22Rv1 (cell line): Measurements from ENCODE around the gene MAP2K3.
"Not testable (repeated sequence)": the region's sequence is repeated elsewhere in the genome, so short reads cannot be mapped to it uniquely, and the experiment has no call there.

Source experiments
- H3K27ac ChIP-seq: fragments of 450-650 bp; 2 replicates; pipeline ENCODE4 v1.5.1; 2017
- ZFX ChIP-seq: fragments of 450-650 bp; IDR thresholded peaks from 2 replicates; pipeline ENCODE4 v1.6.1; 2017; ENCODE audit warnings: antibody characterized with exemption, borderline replicate concordance
- TF ChIP-seq, protein P1 (sequence below): fragments of 450-650 bp; IDR thresholded peaks from 2 replicates; pipeline ENCODE4 v1.5.1; 2017; ENCODE audit warnings: mild to moderate bottlenecking

MAP2K3 gene

DNA sequence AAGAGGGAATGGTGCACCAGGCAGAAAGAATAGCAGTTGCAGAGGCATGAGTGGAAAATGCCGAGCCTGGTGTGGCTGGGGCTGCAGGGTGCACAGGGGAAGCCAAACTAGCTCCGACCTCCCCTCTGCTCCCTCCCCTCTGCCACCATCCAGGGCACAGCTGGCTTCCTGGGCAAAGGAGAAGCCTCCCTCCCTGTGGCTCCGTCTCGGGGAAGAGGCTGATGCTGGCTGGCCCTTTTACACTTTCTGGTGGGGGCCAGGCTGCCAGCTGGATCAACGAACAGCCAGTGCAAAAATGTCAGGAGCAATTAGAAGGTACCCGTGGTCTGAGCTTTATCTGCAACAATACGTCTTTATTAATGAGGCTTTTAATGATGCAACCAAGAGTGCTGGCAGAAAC, 54.5 kb downstream of the MAP2K3 start:
- no peak overlapping the region for H3K27ac ChIP-seq
- TF ChIP-seq, protein P1, sequence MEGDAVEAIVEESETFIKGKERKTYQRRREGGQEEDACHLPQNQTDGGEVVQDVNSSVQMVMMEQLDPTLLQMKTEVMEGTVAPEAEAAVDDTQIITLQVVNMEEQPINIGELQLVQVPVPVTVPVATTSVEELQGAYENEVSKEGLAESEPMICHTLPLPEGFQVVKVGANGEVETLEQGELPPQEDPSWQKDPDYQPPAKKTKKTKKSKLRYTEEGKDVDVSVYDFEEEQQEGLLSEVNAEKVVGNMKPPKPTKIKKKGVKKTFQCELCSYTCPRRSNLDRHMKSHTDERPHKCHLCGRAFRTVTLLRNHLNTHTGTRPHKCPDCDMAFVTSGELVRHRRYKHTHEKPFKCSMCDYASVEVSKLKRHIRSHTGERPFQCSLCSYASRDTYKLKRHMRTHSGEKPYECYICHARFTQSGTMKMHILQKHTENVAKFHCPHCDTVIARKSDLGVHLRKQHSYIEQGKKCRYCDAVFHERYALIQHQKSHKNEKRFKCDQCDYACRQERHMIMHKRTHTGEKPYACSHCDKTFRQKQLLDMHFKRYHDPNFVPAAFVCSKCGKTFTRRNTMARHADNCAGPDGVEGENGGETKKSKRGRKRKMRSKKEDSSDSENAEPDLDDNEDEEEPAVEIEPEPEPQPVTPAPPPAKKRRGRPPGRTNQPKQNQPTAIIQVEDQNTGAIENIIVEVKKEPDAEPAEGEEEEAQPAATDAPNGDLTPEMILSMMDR: no peak
- no peak for TF ChIP-seq ZFX

DNA sequence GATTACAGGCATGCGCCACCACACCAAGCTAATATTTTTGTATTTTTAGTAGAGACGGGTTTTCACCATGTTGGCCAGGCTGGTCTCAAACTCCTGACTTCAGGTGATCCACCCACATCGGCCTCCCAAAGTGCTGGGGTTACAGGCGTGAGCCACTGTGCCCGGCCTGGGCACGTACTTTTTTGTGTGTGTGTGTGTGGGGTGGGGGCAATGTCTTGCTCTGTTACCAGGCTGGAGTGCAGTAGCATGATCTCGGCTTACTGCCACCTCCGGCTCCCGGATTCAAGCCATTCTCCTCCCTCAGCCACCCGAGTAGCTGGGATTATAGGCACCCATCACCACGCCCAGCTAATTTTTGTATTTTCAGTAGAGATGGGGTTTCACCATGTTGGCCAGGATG, 55.1 kb downstream of the MAP2K3 start:
- H3K27ac ChIP-seq: not testable (repeated sequence)

DNA sequence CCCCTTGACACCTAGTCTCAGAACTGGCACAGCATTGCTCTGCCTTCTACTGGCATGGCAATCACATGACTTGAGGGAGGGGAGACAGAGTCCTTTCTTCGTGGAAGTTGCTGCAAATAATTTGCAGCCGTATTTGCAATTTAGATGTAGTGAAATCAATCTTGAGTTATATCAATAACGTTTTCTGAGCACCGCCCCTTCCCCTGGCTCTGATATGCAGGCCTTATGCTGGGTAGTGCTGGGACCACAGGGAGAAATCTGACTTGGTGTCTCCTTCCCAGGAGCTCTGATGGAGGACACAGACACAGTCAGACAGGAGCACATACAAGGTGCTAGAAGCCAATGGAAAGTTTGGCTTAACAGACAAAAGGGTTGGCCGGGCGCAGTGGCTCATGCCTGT, 55.9 kb downstream of the MAP2K3 start:
- not testable (repeated sequence) for H3K27ac ChIP-seq

DNA sequence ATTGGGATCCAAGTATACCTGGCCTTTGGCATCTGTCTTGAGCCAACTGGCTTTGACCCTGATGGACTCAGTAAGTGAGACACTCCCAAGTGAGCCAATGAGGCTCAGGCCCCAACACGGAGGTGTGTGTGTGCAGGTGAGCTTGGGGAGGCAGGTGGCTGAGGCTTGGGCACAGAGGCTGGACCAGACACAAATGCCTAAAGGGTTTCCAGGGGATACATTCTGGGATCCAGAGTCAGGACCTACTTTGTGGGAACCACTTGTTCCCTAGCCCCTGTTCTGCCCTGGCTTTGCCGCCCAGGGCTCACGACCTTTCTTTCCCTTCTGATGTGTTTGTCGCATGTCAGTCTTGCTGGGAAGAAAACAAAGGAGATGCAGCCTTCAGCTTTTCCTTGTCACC, 56.8 kb downstream of the MAP2K3 start:
- not testable (repeated sequence) for H3K27ac ChIP-seq

DNA sequence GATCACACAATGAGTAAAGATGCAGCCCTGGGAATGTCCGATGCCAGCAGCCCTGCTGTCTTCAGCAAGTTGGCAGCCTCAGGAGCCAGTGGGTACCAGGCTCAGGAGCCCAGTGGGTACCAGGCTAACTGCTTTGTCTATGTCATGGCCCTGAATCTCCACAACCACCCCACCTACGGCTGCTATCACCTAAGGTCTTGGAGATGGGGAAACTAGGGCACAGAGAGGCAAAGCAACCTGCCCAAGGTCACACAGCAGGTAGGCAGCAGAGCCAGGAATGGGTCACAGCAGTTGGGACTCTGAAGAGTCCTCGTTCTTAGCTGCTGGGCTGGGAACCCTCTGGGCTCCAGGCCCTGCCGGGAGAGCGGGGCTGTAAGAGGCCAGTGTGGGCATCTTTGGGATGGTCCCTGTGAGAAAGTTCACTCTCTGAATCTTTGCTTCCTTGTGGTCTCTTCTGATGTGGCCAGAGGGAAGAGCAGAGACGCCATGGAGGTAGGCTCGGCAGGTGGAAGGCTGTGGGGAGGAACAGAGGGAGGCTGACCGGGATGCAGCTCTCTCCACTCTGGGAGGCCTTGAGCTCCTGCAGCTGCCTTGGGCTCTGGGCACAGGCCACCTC, 57.5 kb downstream of the MAP2K3 start:
- H3K27ac ChIP-seq: not testable (repeated sequence)

DNA sequence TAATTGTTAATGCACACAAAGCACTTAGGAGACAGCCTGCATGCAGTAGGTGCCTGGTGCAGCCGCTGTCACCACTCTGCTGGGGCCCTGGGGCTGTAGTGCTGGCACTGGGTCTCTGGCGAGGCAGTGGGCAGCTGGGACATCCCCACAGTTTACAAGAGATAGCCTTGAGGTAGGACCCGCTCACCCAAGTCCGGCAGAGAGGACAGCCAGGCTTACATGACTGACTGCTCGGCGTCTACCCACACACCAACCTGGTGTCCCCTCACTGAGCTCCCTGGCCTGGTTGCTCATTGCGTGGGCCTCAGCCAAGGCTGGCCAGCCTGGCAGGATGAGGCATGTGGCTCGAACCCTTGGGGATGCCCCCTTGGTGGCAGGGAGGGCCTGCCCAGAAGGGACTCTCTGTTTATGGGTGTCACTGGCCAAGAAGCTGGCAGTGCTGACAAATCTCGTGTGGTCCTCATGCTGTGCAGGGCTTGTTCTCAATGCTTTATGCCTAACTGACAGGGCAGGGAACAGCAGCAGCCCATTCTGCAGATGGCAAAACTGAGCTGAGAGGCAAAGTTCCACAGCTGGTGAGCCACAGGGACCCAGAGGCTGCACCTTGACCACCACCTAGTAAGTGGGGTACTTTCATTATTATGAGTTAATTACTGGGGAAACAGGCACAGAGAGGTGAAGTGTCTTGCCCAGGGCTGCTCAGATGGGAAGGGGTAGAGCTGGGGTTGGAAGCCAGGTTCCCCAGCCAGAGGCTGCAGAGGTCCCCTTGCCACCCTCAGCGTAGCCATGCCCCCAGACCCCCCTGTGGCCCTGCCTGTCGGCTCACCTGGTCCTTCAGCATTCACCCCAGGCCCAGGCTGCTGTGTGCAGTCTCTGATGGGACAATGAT, 58.8 kb downstream of the MAP2K3 start:
- not testable (repeated sequence) for H3K27ac ChIP-seq

DNA sequence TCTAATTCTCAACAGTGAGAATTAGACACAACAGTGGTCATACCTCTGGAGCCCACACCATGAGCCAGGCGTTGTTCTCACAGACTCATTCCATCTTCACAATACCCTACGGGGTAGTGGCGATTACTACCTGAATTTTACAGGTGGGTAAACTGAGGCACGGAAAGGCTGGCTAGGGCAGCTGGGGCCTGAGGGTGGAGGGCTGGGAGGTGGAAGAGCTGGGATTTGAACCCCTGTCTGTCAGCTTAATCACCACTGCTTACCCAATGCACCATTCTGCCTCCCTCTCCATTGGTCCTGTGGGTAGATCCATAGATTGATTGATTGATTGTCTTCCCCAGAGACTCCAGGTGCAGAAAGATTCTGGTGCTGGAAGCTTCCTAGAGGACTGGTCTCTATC, 60.3 kb downstream of the MAP2K3 start:
- not testable (repeated sequence) for H3K27ac ChIP-seq

DNA sequence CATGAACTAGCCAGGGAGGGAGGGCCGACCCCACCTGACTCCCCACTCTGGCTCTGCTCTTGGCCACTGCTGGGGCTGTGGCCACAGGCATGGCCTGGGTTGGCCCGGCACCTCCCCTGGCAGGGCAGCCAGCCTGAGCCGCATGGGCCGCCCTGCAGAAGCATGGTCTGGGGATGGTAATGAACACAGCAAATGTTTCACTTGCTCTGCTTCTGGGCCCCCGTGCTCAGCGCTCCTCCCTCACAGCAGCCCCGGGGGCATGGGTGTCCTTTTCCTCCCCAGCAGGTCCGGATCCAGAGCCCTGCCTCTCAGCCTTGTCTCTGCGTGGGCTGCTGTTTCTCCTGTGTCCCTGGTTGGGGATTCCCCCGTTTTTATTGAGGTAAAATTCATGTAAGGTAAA, 60.7 kb downstream of the MAP2K3 start:
- TF ChIP-seq ZFX: no peak
- TF ChIP-seq, protein P1: no peak
- H3K27ac ChIP-seq: no peak overlapping the region

DNA sequence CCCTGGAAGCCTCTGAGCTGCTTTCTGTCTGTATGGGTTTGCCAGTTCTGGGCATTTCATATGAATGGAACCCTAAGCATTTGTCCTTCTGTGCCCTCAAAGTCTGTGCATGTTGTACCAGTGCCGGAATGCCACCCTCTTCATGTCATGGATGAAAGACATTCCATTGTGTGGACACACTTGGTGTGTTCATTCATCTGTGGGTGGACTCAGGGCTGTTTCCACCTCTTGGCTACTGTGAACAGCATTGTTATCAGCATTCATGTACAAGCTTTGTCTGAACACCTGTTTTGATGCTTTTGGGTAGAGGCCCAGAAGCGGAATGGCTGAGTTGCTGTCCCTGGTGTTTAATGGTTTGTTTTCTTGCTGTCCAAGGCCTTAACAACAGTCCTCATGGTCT, 61.6 kb downstream of the MAP2K3 start:
- H3K27ac ChIP-seq: not testable (repeated sequence)

DNA sequence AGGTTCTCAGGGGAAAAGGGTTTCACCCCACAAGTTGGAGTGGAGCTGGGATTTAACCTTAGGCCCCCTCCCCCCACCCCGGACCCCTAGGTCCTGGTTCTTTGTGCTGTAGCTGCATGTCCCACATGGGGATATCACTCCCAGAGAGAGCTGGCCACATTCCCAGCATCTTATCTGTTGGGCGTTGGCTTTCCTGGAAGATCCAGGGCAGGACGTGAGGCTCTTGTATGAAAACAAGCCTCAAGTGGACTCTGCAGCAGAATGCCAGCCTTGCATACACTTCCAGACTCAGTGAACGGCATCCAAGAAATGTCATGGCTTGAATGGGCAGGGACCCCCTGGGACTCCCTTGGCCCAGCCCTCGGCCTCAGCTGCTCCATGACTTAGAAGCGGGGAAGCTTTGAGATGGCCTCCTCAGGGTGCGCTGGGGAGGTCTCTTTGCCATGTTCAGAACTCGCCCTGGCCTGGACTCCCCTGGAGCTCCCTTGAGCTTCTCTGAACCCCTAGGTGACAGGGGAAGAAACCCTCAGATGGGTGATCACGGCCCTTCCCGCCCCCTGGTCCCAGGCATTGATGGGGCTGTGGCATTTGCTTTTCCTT, 62.2 kb downstream of the MAP2K3 start:
- H3K27ac ChIP-seq: not testable (repeated sequence)

DNA sequence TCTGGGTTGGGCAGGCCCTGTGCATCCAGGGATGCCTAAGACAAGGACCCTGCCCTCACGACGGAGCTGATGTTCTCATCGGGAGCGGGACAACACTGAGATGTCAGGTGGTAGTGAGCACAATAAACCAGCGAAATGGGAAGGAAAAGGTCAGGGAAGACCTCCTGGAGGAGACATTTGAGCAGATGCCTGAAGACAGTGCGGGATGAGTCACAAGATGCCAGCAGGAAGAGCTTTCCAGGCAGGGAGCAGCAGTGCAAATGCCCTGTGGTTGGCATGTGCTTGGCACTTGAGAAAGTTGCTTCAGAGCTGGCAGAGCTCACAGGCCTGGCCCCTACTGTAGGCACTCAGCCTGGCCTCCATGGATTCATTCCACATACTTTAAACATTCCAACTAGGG, 63.1 kb downstream of the MAP2K3 start:
- not testable (repeated sequence) for H3K27ac ChIP-seq

DNA sequence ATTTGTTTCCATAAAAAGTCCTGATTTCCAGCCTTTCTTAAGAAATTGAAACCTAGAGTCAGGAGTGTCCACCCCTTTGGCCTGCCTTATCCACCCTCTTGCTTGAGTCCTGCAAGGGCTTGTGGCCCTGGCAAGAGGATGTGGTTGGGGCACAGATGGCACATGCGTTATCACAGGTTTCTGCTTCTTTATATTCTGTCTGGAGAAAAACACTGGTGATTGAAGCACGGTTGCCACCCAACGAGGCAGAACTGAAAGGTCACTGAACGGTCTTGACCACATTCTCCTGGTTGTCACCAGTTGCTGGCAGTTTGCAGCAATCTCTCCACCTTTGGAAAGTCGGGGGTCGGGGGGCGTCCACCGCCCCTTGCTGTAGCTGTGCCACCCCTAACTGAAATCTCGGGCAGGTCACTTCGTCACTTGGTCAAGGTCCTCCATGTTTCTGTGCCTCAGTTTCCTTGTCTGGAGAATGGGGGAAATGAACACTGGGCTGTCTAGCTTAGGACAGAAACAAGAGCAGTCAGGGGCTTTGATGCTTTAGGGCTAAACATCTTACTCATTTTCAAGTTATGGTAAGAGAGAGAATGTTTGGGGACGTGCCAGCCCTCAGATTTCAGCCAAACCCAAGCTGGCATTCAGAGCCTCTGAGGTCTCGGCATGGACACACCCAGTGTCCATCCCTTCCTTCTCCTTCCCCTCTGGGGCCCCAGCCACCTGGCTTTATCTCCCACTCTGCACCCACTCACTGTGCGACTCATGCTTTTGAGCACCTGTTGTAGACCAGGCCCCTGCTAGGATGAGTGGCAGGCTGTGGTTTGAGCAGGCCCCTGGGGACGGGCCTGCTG, 63.8 kb downstream of the MAP2K3 start:
- H3K27ac ChIP-seq: not testable (repeated sequence)

DNA sequence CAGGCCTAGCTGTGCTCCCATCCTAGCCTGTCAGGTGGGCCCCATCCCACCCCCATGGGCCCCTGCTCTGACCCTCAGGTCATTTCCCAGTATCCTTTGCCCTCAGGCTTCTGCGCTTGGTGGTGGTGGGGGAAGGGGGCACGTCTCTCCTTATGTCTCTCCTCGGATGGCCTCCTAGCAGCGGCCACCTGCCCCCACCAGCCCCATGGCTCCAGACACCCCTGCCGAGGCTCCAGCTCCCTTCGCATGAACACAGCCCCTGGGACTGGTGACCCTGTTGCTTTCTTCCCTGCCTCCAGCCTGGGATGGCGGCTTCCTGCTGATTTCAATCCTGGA, 64.4 kb downstream of the MAP2K3 start:
- not testable (repeated sequence) for H3K27ac ChIP-seq

DNA sequence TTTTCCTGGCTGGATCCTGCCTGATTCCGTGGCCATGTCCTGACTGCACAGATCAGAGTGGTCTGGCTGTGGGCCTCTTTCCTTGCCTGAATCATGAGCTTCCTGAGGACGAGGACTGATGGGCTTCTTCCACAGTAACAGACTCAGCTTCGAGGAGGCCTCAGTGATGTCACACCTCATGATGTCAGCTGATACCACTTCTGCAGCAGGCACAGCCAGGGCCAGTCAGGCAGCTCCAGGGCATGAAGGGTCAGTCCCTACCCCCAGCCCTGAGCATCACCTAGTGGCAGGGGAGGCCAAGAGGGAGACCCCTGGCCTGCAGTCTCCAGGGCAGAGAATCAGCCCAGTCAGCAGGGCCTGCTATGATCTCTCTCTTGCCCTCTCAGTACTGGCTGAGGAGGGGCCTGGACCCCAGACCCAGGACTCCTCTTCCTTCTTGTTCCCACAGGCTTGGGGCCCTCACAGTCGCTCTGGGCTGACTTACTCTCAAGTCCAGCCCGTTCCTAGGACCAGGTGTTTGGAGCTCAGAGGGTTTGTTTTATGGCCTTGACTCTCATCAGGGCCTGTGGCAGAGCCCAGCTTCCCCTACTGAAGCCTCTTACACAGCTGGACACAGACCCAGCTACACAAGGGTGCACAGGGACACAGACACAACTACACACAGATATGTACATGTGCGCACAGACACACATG, 65.0 kb downstream of the MAP2K3 start:
- H3K27ac ChIP-seq: not testable (repeated sequence)

DNA sequence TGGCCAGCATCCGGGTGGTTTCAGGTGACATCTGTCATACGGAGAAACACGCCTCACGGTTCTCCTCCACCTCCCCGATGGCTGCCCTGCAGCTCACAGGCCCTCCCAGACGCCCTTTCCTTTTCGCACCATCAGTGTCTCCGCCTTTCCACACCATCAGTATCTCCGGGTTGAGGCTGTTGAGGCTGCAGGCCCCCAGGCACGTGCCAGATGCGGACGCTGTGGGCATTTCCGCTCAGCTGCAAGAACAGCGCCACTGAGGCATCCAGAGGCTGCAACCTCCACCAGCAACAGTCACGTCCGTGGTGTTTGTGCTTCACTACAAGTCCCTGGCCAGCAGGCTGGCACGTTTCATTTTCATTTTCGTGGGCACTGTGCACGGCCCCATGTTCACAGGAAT, 66.0 kb downstream of the MAP2K3 start:
- H3K27ac ChIP-seq: not testable (repeated sequence)
